Upper lobe of left lung (tissue), 6 donors: ENCODE results near the gene NUDCD3. TPM values are rescaled to one million over a fixed set of nuclear protein-coding genes. Genes with fewer than 3 reads are reported as not detected.
A peak's percentile ranks its signal among the peaks of the same experiment; 100 is the strongest.

Experiments used
- ATAC-seq, 2 donors: fragments of 200-7000 bp; cut with Tn5 transposase; one replicate each; pipeline ENCODE4 v1.9.1; 2022; ENCODE audit warnings: mild to moderate bottlenecking in 2 of 2, moderate library complexity in 2 of 2; ENCODE audit not compliant: low FRiP score in 2 of 2
- DNase-seq, 2 donors: peaks; one replicate each; pipeline ENCODE4 v3.0.0-alpha.2; 2019 to 2020
- H3K27ac ChIP-seq, 4 donors: fragments of 200-600 bp; sonication (generic); one replicate each; pipeline ENCODE4 v1.5.1; 2016 to 2019
- H3K27me3 ChIP-seq, 4 donors: fragments of 200-600 bp; sonication (generic); one replicate each; pipeline ENCODE4 v1.5.1; 2017 to 2019
- H3K36me3 ChIP-seq, 4 donors: fragments of 200-600 bp; sonication (generic); one replicate each; pipeline ENCODE4 v1.5.1; 2016 to 2019
- H3K4me1 ChIP-seq, 4 donors: fragments of 200-600 bp; sonication (generic); one replicate each; pipeline ENCODE4 v1.5.1; 2018 to 2019
- H3K4me3 ChIP-seq, 4 donors: fragments of 200-600 bp; sonication (generic); one replicate each; pipeline ENCODE4 v1.5.1; 2017 to 2019; ENCODE audit warnings: mild to moderate bottlenecking in 2 of 4, moderate library complexity in 1 of 4
- H3K9me3 ChIP-seq, 4 donors: fragments of 200-600 bp; sonication (generic); one replicate each; pipeline ENCODE4 v1.5.1; 2018 to 2019
- CTCF ChIP-seq, 6 experiments: fragments of 450-650 bp in 4 of 6; fragments of 200-600 bp in 2 of 6; sonication (generic) in 2 of 6; IDR thresholded peaks; one replicate each; pipeline ENCODE4 v1.5.1; 2016 to 2019; ENCODE audit warnings: antibody characterized with exemption in 6 of 6
- EP300 ChIP-seq, 4 donors: sonication (generic); formaldehyde crosslinking; IDR thresholded peaks; one replicate each; pipeline ENCODE4 v1.5.1; 2017; ENCODE audit warnings: antibody characterized with exemption in 4 of 4, control low read depth in 2 of 4
- POLR2A ChIP-seq, 4 donors: fragments of 450-650 bp; IDR thresholded peaks; one replicate each; pipeline ENCODE4 v1.5.1; 2016 to 2017; ENCODE audit warnings: antibody characterized with exemption in 4 of 4, mild to moderate bottlenecking in 2 of 4
- POLR2AphosphoS5 ChIP-seq, 2 donors: sonication (generic); formaldehyde crosslinking; IDR thresholded peaks; one replicate each; pipeline ENCODE4 v1.5.1; 2017; ENCODE audit warnings: antibody characterized with exemption in 2 of 2
- WGBS, 2 donors: methylation state at CpG; one replicate each; pipeline ENCODE4 v1.1.5; 2017 to 2018; 5-methylcytosine and 5-hydroxymethylcytosine counted together
- total RNA-seq, 6 donors: library from RNA; depleted of rRNA in 4 of 6; stranded (reverse); fragments of >200 nt in 4 of 6; gene quantifications; one replicate each; pipeline versions ENCODE4 v1.1.0 to v1.2.1, GENCODE V29; 2016 to 2021
- donor health status: DM: no; HTN: no; CAD: no; lungs with moderate emphysema.
- donor health status: DM: no; HTN: yes; CAD: no; lungs with severe emphysema.

The NUDCD3 gene
- total RNA-seq, 6 donors from 2014 or later, result 48.5 to 104 (median 56.3) TPM

- peaks cover 24 to 40% (median 28%) of the 10 kb centered on the region in 4 donors for H3K4me1 ChIP-seq
- peaks cover 0 to 2% (median 0%) of the 10 kb centered on the region in 4 donors for H3K9me3 ChIP-seq
- DNase-seq (no peak), ATAC-seq (no peak)
- WGBS, 2 donors, result 93 to 98% methylated on average over 2 of the region's 2 CpGs
- no peaks in the 10 kb centered on the region for H3K27me3 ChIP-seq
- H3K27ac ChIP-seq, result no peak overlapping the region
- TF ChIP-seq EP300 (IDR thresholded peaks at IDR 0.05) (no peak), POLR2A (IDR thresholded peaks at IDR 0.05) (no peak), POLR2AphosphoS5 (IDR thresholded peaks at IDR 0.05) (no peak), CTCF (IDR thresholded peaks at IDR 0.05) (no peak)
- no peak overlapping the region for H3K4me3 ChIP-seq
- peaks cover 43 to 71% (median 45%) of the 10 kb centered on the region in 4 donors for H3K36me3 ChIP-seq
These were observed 7.7 kb downstream of the NUDCD3 start for GRCh38 chr7:44482502-44483485.

- TF ChIP-seq EP300 (IDR thresholded peaks at IDR 0.05) (no peak), POLR2AphosphoS5 (IDR thresholded peaks at IDR 0.05) (no peak), CTCF (IDR thresholded peaks at IDR 0.05) (no peak), POLR2A (IDR thresholded peaks at IDR 0.05) (no peak)
- Histone ChIP-seq H3K4me1 (peaks cover 0 to 14% (median 2%) of the 10 kb centered on the region in 4 donors), H3K4me3 (no peak overlapping the region), H3K27me3 (no peaks in the 10 kb centered on the region), H3K36me3 (peaks cover 33 to 91% (median 44%) of the 10 kb centered on the region in 4 donors), H3K27ac (no peak overlapping the region), H3K9me3 (no peaks in the 10 kb centered on the region)
- WGBS, 2 donors, result 92 to 95% methylated on average over 8 of the region's 8 CpGs
- DNase-seq (no peak), ATAC-seq (no peak)
These were observed 12.5 kb downstream of the NUDCD3 start for GRCh38 chr7:44477938-44478337.

- H3K36me3 ChIP-seq, result peaks cover 29 to 90% (median 38%) of the 10 kb centered on the region in 4 donors
- no peak overlapping the region for H3K27ac ChIP-seq
- no peak overlapping the region for H3K4me3 ChIP-seq
- H3K9me3 ChIP-seq, result no peaks in the 10 kb centered on the region
- no peaks in the 10 kb centered on the region for H3K27me3 ChIP-seq
- H3K4me1 ChIP-seq, result peaks cover 0 to 14% (median 2%) of the 10 kb centered on the region in 4 donors
- ATAC-seq (peak; percentile 89 to 92), DNase-seq (peak in 1 of 2 donors; percentile 60)
- TF ChIP-seq CTCF (IDR thresholded peaks at IDR 0.05) (peak; percentile 78 to 93 (median 82)), POLR2AphosphoS5 (IDR thresholded peaks at IDR 0.05) (no peak)
- WGBS, 2 donors, result 41 to 48% methylated on average over 4 to 6 of the region's 6 CpGs
These were observed 13.2 kb downstream of the NUDCD3 start for GRCh38 chr7:44477063-44477830.

GRCh38 chr7:44476313-44476712 lies 14.1 kb downstream of the NUDCD3 start:
- WGBS, 2 donors, result 86% methylated on average over 5 of the region's 5 CpGs
- H3K9me3 ChIP-seq, result no peaks in the 10 kb centered on the region
- no peaks in the 10 kb centered on the region for H3K27me3 ChIP-seq
- ATAC-seq (no peak), DNase-seq (no peak)
- H3K4me1 ChIP-seq, result peaks cover 0 to 18% (median 5%) of the 10 kb centered on the region in 4 donors
- no peak overlapping the region for H3K4me3 ChIP-seq
- peaks cover 22 to 86% (median 29%) of the 10 kb centered on the region in 4 donors for H3K36me3 ChIP-seq
- TF ChIP-seq CTCF (IDR thresholded peaks at IDR 0.05) (no peak), POLR2AphosphoS5 (IDR thresholded peaks at IDR 0.05) (no peak), POLR2A (IDR thresholded peaks at IDR 0.05) (no peak), EP300 (IDR thresholded peaks at IDR 0.05) (no peak)
- no peak overlapping the region for H3K27ac ChIP-seq
